Caco-2 (cell line): ENCODE measurements around the gene MCM3. TPM values are rescaled to one million over a fixed set of nuclear protein-coding genes. Genes with fewer than 3 reads are reported as not detected.

Source experiments
- BruUV-seq: library from RNA; stranded (reverse); fragments of 400-500 nt; replicated peaks from 2 replicates; lab custom pipeline; 2021; lab: Mats Ljungman, UMichigan
- CTCF ChIA-PET: fragments of 300-600 bp; sonication (Branson Sonifier 250); formaldehyde crosslinking; loops from one replicate; lab custom pipeline; 2022; ENCODE audit warnings: antibody characterized with exemption; lab: Charles Lee
- POLR2A ChIA-PET: fragments of 300-600 bp; sonication (Branson Sonifier 250); formaldehyde crosslinking; loops from one replicate; lab custom pipeline; 2022; ENCODE audit warnings: antibody characterized with exemption; lab: Charles Lee
- DNase-seq, 2 experiments: peaks; one replicate each; pipeline versions ENCODE4 v3.0.0 to v3.0.0-alpha.2; 2020 to 2022
- H3K27me3 ChIP-seq: replicated peaks from 2 replicates; pipeline ENCODE4 v1.6.0; 2011; ENCODE audit warnings: low read length; ENCODE audit not compliant: control insufficient read depth, insufficient read depth
- H3K36me3 ChIP-seq: 2 replicates; pipeline ENCODE4 v1.5.1; 2011; ENCODE audit warnings: low read length; ENCODE audit not compliant: control insufficient read depth, insufficient read depth
- H3K4me1 ChIP-seq: fragments of 250-450 bp; sonication (Bioruptor Pico); 2 replicates; pipeline ENCODE4 v1.5.1; 2020; ENCODE audit warnings: mild to moderate bottlenecking
- H3K4me3 ChIP-seq: 2 replicates; pipeline ENCODE4 v1.5.1; 2011; ENCODE audit warnings: low read depth, mild to moderate bottlenecking, control low read depth, low read length
- H3K9me3 ChIP-seq: fragments of 250-450 bp; sonication (Bioruptor Pico); 2 replicates; pipeline ENCODE4 v1.5.1; 2020; ENCODE audit warnings: mild to moderate bottlenecking, moderate library complexity
- H3K27ac Mint-ChIP-seq: one replicate; pipeline ENCODE4 v1.8.0; 2022; ENCODE audit warnings: mixed read lengths; ENCODE audit not compliant: unreplicated experiment
- H3K27me3 Mint-ChIP-seq: one replicate; pipeline ENCODE4 v1.8.0; 2022; ENCODE audit warnings: mixed read lengths; ENCODE audit not compliant: insufficient read depth, unreplicated experiment
- H3K36me3 Mint-ChIP-seq: one replicate; pipeline ENCODE4 v1.8.0; 2022; ENCODE audit warnings: mild to moderate bottlenecking, mixed read lengths; ENCODE audit not compliant: insufficient read depth, unreplicated experiment
- H3K4me1 Mint-ChIP-seq: one replicate; pipeline ENCODE4 v1.8.0; 2022; ENCODE audit warnings: low read depth, mixed read lengths; ENCODE audit not compliant: unreplicated experiment
- H3K4me3 Mint-ChIP-seq: one replicate; pipeline ENCODE4 v1.8.0; 2022; ENCODE audit warnings: mild to moderate bottlenecking, moderate library complexity, mixed read lengths; ENCODE audit not compliant: unreplicated experiment
- H3K9me3 Mint-ChIP-seq: one replicate; pipeline ENCODE4 v1.8.0; 2022; ENCODE audit warnings: mixed read lengths; ENCODE audit not compliant: unreplicated experiment
- CTCF ChIP-seq, 2 experiments: fragments of 200-600 bp in 1 of 2; IDR thresholded peaks; 1 replicate in 1 of 2; 2 replicates in 1 of 2; pipeline versions ENCODE4 v1.5.1 to v1.8.0; 2011 to 2022; ENCODE audit warnings: antibody characterized with exemption in 1 of 2, control low read depth in 1 of 2, inconsistent platforms in 1 of 2, low read depth in 1 of 2, low read length in 1 of 2, mild to moderate bottlenecking in 1 of 2, moderate library complexity in 1 of 2; ENCODE audit not compliant: insufficient read depth in 1 of 2, severe bottlenecking in 1 of 2, unreplicated experiment in 1 of 2
- intact Hi-C: fragments of 100-400 bp; cut with micrococcal nuclease; formaldehyde crosslinking; loops from one replicate; pipeline ENCODE4 v1.10.0; 2022; ENCODE audit not compliant: unreplicated experiment
- total RNA-seq: library from RNA; stranded (reverse); gene quantifications from 2 replicates; pipeline ENCODE4 v1.2.3, GENCODE V29; 2022

Gene MCM3
- total RNA-seq, 1 experiment from 2014 or later: 151 TPM

DNA sequence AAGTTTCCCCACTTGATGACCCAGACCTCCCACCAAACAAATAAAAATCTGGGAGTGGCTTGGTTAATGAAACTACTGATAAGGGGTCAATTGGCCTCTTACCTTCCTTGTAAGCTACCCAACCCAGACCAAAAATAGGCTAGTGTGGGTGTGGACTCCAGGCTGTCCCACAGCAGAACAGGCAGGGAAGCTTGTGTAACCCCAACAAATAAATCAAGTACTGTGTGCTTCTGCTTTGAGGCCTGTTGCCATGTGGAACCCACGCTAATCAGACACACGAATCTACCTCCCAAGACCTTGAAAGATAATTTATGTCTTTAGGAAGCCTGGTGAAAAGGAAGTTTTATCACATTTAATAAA is 43.7 kb upstream of the MCM3 start:
- H3K4me1 ChIP-seq: peaks cover 86% of the 10 kb centered on the region
- CTCF ChIA-PET: interaction anchor here (0.7 to 1.2 kb wide), 6 partner anchors 9 to 28 kb away, joined by 3 to 4 read pairs (median 3); no protein-coding TSS in a partner anchor
- peaks cover 64% of the 10 kb centered on the region for H3K4me1 Mint-ChIP-seq
- H3K36me3 Mint-ChIP-seq: peaks cover 20% of the 10 kb centered on the region
- TF ChIP-seq CTCF (IDR thresholded peaks at IDR 0.05; ENCODE audit: insufficient read depth in 1 of 2, low read depth in 1 of 2, low read length in 1 of 2, severe bottlenecking in 1 of 2, unreplicated experiment in 1 of 2): no peak
- no peaks in the 10 kb centered on the region for H3K27me3 Mint-ChIP-seq
- DNase-seq: peak; percentile 78 to 87
- H3K9me3 Mint-ChIP-seq: no peaks in the 10 kb centered on the region
- intact Hi-C loops: loop anchor here (1.0 kb wide), 2 partner anchors 24 to 44 kb away; partner anchors contain the start of gene MCM3
- BruUV-seq: no TSS peak
- H3K4me3 ChIP-seq: no peak overlapping the region
- H3K9me3 ChIP-seq: no peaks in the 10 kb centered on the region
- H3K27ac Mint-ChIP-seq: peak overlapping the region; percentile 88
- no peaks in the 10 kb centered on the region for H3K27me3 ChIP-seq
- POLR2A ChIA-PET: interaction anchor here (0.7 to 1.1 kb wide), 5 partner anchors 12 to 43 kb away, joined by 3 to 6 read pairs (median 3); partner anchors contain the start of gene MCM3
- H3K36me3 ChIP-seq: no peaks in the 10 kb centered on the region
- peak overlapping the region; percentile 62 for H3K4me3 Mint-ChIP-seq

DNA sequence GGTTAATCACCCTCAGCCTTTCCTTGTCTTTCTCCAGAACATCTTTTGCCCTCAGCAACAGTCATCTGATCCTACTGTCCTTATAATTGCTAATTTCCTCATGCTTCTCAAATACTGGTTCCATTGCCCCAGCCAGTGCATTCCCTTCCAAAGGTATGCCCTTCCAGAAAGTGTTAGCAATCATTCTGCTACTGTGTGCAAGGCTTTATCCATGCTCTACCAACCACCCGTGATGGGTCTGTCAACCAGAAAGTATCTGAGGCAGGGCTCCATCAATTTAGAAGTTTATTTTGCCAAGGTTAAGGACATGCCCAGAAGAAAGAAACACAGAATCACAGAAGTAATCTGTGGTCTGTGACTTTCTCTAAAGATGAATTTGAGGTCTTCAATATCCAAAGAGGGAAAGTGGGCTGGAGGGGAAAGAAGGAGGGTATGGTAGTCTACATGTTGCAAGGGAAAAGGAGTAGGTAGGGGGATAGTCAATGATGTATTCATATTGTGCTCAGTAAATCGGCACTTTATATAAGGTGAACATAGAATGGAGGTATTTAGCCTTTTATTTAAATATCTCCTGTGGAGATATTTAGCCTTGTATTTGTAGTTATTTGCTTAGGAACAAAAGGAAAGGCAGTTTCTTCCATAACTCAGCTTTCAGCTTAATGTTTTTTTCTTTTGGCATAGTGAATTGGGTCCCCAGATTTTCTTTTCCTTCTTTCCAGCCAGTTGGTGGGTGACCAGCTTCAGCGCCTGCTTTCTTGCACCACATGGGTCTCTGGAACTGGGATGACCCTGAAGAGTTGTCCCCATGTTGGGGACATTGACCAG is 42.2 kb upstream of the MCM3 start:
- peaks cover 20% of the 10 kb centered on the region for H3K36me3 Mint-ChIP-seq
- intact Hi-C loops: loop anchor here (1.0 kb wide), 2 partner anchors 22 to 35 kb away; no protein-coding TSS in a partner anchor
- H3K27ac Mint-ChIP-seq: peak overlapping the region; percentile 88
- peak overlapping the region; percentile 28 for H3K4me3 Mint-ChIP-seq
- BruUV-seq: no TSS peak
- POLR2A ChIA-PET: no interaction called here
- Histone ChIP-seq H3K27me3 (no peaks in the 10 kb centered on the region), H3K4me3 (no peak overlapping the region), H3K36me3 (no peaks in the 10 kb centered on the region), H3K4me1 (peaks cover 71% of the 10 kb centered on the region), H3K9me3 (no peaks in the 10 kb centered on the region)
- peaks cover 64% of the 10 kb centered on the region for H3K4me1 Mint-ChIP-seq
- no peaks in the 10 kb centered on the region for H3K9me3 Mint-ChIP-seq
- no peak for TF ChIP-seq CTCF (IDR thresholded peaks at IDR 0.05; ENCODE audit: insufficient read depth in 1 of 2, low read depth in 1 of 2, low read length in 1 of 2, severe bottlenecking in 1 of 2, unreplicated experiment in 1 of 2)
- no peak for DNase-seq
- CTCF ChIA-PET: interaction anchor here (0.6 kb wide), 1 partner anchor 132 kb away, joined by 3 read pairs; no protein-coding TSS in a partner anchor
- no peaks in the 10 kb centered on the region for H3K27me3 Mint-ChIP-seq

DNA sequence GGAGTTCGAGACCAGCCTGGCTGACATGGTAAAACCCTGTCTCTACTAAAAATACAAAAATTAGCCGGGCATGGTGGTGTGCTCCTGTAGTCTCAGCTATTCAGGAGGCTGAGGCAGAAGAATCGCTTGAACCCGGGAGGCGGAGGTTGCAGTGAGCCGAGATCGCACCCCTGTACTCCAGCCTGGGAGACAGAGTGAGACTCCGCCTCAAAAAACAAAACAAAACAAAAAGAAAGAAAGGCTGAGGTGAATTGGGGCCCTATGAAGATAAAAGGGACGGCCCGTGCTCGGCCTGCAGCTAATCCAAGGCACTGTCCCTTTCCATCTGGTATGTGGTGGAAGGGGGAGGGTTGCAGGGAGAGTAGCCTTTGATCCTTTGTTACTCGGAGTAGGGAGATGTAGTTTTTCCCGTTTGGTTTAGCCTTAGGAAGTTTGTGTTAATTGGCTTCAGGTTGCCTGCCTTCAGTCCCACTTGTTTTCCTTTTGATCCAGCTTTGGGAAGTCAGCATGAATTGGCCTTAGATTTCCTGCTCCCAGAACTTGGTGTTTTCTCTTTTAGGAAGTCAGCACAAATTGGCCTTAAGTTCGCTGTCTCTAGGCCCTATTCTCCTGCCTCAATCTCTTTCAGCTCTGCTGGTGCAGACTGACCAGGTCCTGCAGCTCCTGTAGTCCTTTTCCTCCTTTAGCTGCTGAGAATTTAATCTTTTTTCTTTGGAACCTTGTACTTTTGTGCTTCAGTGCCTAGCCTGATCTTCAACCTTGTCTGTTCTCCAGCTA is 41.3 kb upstream of the MCM3 start:
- Histone ChIP-seq H3K4me1 (peaks cover 62% of the 10 kb centered on the region), H3K27me3 (no peaks in the 10 kb centered on the region), H3K36me3 (no peaks in the 10 kb centered on the region), H3K9me3 (no peaks in the 10 kb centered on the region), H3K4me3 (no peak overlapping the region)
- Mint-ChIP-seq H3K27me3 (no peaks in the 10 kb centered on the region), H3K4me3 (peak overlapping the region; percentile 28), H3K9me3 (no peaks in the 10 kb centered on the region), H3K36me3 (peaks cover 20% of the 10 kb centered on the region), H3K4me1 (peaks cover 63% of the 10 kb centered on the region), H3K27ac (peak overlapping the region; percentile 88)
- no peak for TF ChIP-seq CTCF (IDR thresholded peaks at IDR 0.05; ENCODE audit: insufficient read depth in 1 of 2, low read depth in 1 of 2, low read length in 1 of 2, severe bottlenecking in 1 of 2, unreplicated experiment in 1 of 2)
- no TSS peak for BruUV-seq
- intact Hi-C loops: loop anchor here (1.0 kb wide), 1 partner anchor 22 kb away; no protein-coding TSS in a partner anchor
- ChIA-PET CTCF (no interaction called here), POLR2A (no interaction called here)
- peak; percentile 85 to 91 for DNase-seq
